Measurements from ENCODE around the gene KAT5. TPM values are rescaled to one million over a fixed set of nuclear protein-coding genes. Genes with fewer than 3 reads are reported as not detected.
A peak's percentile ranks its signal among the peaks of the same experiment; 100 is the strongest.

KAT5 gene
- total and polyA plus RNA-seq, 2 of the 13 experiments (the other 11 are each of a cell fraction or from before 2014, with no cell fraction given): 35.2 to 48.3 TPM

DNA sequence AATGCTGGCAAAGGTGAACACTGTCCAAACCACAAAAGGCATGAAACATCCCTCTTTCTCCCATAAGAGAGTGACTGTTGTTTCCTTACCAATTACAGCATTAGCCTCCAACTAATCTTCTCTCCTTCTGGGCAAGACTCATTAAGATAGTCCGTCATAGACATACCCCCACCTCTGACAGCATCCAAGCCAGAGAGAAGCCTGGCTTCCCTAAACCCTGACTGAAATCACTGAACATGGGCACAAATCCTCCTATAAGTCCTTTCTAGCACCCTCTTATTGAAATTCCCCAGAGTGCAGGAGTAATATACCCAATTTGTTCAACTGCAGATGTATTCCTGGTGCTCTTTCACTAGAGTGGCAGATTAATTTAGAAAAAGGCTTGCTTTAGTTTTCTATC lies 10.2 kb downstream of the KAT5 start:
- Histone ChIP-seq H4K20me1 (ENCODE audit: insufficient read depth, low read length) (peaks cover 8% of the 10 kb centered on the region), H3K9ac (ENCODE audit: insufficient read depth, low read depth, low read length) (no peak overlapping the region), H3K27ac (ENCODE audit: extremely low read length, insufficient read depth, low read length) (no peak overlapping the region), H3K4me3 (replicated peaks in 1 of 3; ENCODE audit: insufficient read depth in 1 of 3, low read depth in 2 of 3, low read length in 3 of 3) (no peak overlapping the region), H3K27me3 (ENCODE audit: control insufficient read depth in 1 of 2, insufficient read depth in 2 of 2, low read length in 2 of 2) (peaks cover 0 to 3% of the 10 kb centered on the region in 2 experiments; a peak in 2 of 5 replicates), H3K79me2 (ENCODE audit: insufficient read depth, low read length) (peaks cover 13% of the 10 kb centered on the region), H3K4me2 (ENCODE audit: low read depth, low read length) (no peak overlapping the region), H3K4me1 (ENCODE audit: insufficient read depth, low read length) (peaks cover 26% of the 10 kb centered on the region), H3K36me3 (replicated peaks in 1 of 2; ENCODE audit: control insufficient read depth in 1 of 2, insufficient read depth in 2 of 2, low read length in 2 of 2) (peaks cover 9 to 21% of the 10 kb centered on the region in 2 experiments), H3K9me3 (ENCODE audit: low read length) (no peaks in the 10 kb centered on the region), H2AFZ (ENCODE audit: low read length) (peak overlapping the region; percentile 40)
- no TSS peak for BruUV-seq (replicated peaks)
- no peak for ATAC-seq
- TF ChIP-seq CHD2 (IDR thresholded peaks at IDR 0.05; ENCODE audit: low read depth, low read length) (no peak), ZNF235 (CRISPR knock-in tag; IDR thresholded peaks at IDR 0.05; ENCODE audit: borderline replicate concordance) (no peak), ARHGAP35 (CRISPR knock-in tag; IDR thresholded peaks at IDR 0.05; ENCODE audit: borderline replicate concordance) (no peak)
- POLR2A ChIA-PET: interaction anchor here (3.6 kb wide), 1 partner anchor 11 kb away, joined by 56 read pairs; the partner anchor contains the start of gene KAT5
- FAIRE-seq: no peak
- no peak for DNase-seq (ENCODE audit: low spot score)
- intact Hi-C loops (cut with micrococcal nuclease; ENCODE audit: unreplicated experiment) (no loop called here), in situ Hi-C loops (cut with HindIII; ENCODE audit: extremely low pct_ligation_motif_present, low pct_unique_long_range_greater_than_20kb) (no loop called here)
- CTCF ChIA-PET (ENCODE audit: low intra/inter-chr PET ratio, low total read pairs): no interaction called here
- 14% methylated on average over 1 of the region's 1 CpG for WGBS (ENCODE audit: low lambda C conversion rate)

DNA sequence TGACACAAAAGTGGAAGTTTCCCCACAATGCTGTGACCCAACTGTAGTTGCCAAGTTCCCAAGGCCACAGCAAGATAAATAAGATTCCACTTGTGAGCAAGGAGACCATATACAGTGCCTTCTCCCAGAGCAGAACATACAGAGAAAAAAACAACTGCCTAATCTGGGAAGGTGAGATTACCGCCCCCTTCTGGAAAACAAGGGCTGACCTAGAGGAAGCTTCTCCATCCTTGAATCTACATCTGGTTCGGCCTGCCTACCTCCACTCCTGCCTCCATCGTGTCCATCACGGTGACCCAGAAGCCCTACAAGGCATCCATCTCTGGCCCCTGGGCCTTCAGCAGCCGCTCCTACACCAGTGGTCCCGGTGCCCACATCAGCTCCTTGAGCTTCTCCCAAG lies 14.6 kb downstream of the KAT5 start:
- Histone ChIP-seq H3K27ac (ENCODE audit: extremely low read length, insufficient read depth, low read length) (no peak overlapping the region), H4K20me1 (ENCODE audit: insufficient read depth, low read length) (no peaks in the 10 kb centered on the region), H3K4me3 (replicated peaks in 1 of 3; ENCODE audit: insufficient read depth in 1 of 3, low read depth in 2 of 3, low read length in 3 of 3) (no peak overlapping the region), H3K79me2 (ENCODE audit: insufficient read depth, low read length) (no peaks in the 10 kb centered on the region), H2AFZ (ENCODE audit: low read length) (no peak overlapping the region), H3K36me3 (replicated peaks in 1 of 2; ENCODE audit: control insufficient read depth in 1 of 2, insufficient read depth in 2 of 2, low read length in 2 of 2) (no peaks in the 10 kb centered on the region), H3K9me3 (ENCODE audit: low read length) (peaks cover 2% of the 10 kb centered on the region), H3K9ac (ENCODE audit: insufficient read depth, low read depth, low read length) (no peak overlapping the region), H3K4me2 (ENCODE audit: low read depth, low read length) (no peak overlapping the region), H3K4me1 (ENCODE audit: insufficient read depth, low read length) (no peaks in the 10 kb centered on the region), H3K27me3 (ENCODE audit: control insufficient read depth in 1 of 2, insufficient read depth in 2 of 2, low read length in 2 of 2) (peaks cover 0 to 11% of the 10 kb centered on the region in 2 experiments; a peak in 3 of 5 replicates)
- ATAC-seq (peak; percentile 52; the same call in 2 of the 3 replicates), DNase-seq (ENCODE audit: low spot score) (no peak), FAIRE-seq (no peak)
- in situ Hi-C loops (cut with HindIII; ENCODE audit: extremely low pct_ligation_motif_present, low pct_unique_long_range_greater_than_20kb): no loop called here
- BruUV-seq (replicated peaks): no TSS peak
- ChIA-PET POLR2A (interaction anchor here (0.6 kb wide), 1 partner anchor 14 kb away, joined by 3 read pairs; the partner anchor contains the start of gene KAT5), CTCF (ENCODE audit: low intra/inter-chr PET ratio, low total read pairs) (no interaction called here)
- no peak for TF ChIP-seq ZNF496 (CRISPR knock-in tag; IDR thresholded peaks at IDR 0.05; ENCODE audit: insufficient replicate concordance)
- no peak for TF ChIP-seq ZNF709 (CRISPR knock-in tag; IDR thresholded peaks at IDR 0.05)
- 0 out of 2 replicates have a peak, but pooled peaks have one; percentile 8 for TF ChIP-seq STAG1 (CRISPR knock-in tag; IDR thresholded peaks at IDR 0.05)
- TF ChIP-seq, protein P1, sequence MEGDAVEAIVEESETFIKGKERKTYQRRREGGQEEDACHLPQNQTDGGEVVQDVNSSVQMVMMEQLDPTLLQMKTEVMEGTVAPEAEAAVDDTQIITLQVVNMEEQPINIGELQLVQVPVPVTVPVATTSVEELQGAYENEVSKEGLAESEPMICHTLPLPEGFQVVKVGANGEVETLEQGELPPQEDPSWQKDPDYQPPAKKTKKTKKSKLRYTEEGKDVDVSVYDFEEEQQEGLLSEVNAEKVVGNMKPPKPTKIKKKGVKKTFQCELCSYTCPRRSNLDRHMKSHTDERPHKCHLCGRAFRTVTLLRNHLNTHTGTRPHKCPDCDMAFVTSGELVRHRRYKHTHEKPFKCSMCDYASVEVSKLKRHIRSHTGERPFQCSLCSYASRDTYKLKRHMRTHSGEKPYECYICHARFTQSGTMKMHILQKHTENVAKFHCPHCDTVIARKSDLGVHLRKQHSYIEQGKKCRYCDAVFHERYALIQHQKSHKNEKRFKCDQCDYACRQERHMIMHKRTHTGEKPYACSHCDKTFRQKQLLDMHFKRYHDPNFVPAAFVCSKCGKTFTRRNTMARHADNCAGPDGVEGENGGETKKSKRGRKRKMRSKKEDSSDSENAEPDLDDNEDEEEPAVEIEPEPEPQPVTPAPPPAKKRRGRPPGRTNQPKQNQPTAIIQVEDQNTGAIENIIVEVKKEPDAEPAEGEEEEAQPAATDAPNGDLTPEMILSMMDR (CRISPR knock-in tag; IDR thresholded peaks at IDR 0.05): 0 out of 2 replicates have a peak, but pooled peaks have one; percentile 9
- no peak for TF ChIP-seq ZNF333 (CRISPR knock-in tag; IDR thresholded peaks at IDR 0.05; ENCODE audit: borderline replicate concordance)
- TF ChIP-seq TBL1XR1 (IDR thresholded peaks at IDR 0.05; ENCODE audit: borderline replicate concordance, low read length, partially characterized antibody): no peak
- no peak for TF ChIP-seq PCBP2 (optimal IDR thresholded peaks at IDR 0.05; ENCODE audit: low read depth, low read length, poor library complexity, severe bottlenecking)
- TF ChIP-seq ZNF75D (CRISPR knock-in tag; IDR thresholded peaks at IDR 0.05; ENCODE audit: borderline replicate concordance): no peak
- TF ChIP-seq PHB2 (IDR thresholded peaks at IDR 0.05; ENCODE audit: partially characterized antibody): no peak
- no peak for TF ChIP-seq ZNF577 (CRISPR knock-in tag; IDR thresholded peaks at IDR 0.05; ENCODE audit: borderline replicate concordance, low read depth)
- TF ChIP-seq, protein P2, sequence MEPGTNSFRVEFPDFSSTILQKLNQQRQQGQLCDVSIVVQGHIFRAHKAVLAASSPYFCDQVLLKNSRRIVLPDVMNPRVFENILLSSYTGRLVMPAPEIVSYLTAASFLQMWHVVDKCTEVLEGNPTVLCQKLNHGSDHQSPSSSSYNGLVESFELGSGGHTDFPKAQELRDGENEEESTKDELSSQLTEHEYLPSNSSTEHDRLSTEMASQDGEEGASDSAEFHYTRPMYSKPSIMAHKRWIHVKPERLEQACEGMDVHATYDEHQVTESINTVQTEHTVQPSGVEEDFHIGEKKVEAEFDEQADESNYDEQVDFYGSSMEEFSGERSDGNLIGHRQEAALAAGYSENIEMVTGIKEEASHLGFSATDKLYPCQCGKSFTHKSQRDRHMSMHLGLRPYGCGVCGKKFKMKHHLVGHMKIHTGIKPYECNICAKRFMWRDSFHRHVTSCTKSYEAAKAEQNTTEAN (CRISPR knock-in tag; conservative IDR thresholded peaks at IDR 0.05): no peak
- no peak for TF ChIP-seq KDM5B (CRISPR knock-in tag; IDR thresholded peaks at IDR 0.05; ENCODE audit: borderline replicate concordance)
- intact Hi-C loops (cut with micrococcal nuclease; ENCODE audit: unreplicated experiment): no loop called here
- 22% methylated on average over 5 of the region's 6 CpGs for WGBS (ENCODE audit: low lambda C conversion rate)
